HepG2 (cell line): ENCODE results near the gene CCDC178. TPM values are rescaled to one million over a fixed set of nuclear protein-coding genes. Genes with fewer than 3 reads are reported as not detected.

Experiments used
- ATAC-seq: fragments of 200-7000 bp; cut with Tn5 transposase; 3 replicates; pipeline ENCODE4 v1.9.1; 2020; ENCODE audit warnings: mild to moderate bottlenecking, moderate library complexity
- BruUV-seq: library from RNA; stranded (reverse); fragments of 400-500 nt; replicated peaks from 2 replicates; lab custom pipeline; 2021; lab: Mats Ljungman, UMichigan
- CTCF ChIA-PET: fragments of 300-600 bp; formaldehyde crosslinking; extraction: SDS; loops from one replicate; lab custom pipeline; 2021; ENCODE audit warnings: low total read pairs, inconsistent platforms, low intra/inter-chr PET ratio; lab: Yijun Ruan, JAX
- POLR2A ChIA-PET: fragments of 350-600 bp; sonication (Branson Sonifier 250); formaldehyde crosslinking; loops from one replicate; lab custom pipeline; 2020; ENCODE audit warnings: antibody characterized with exemption, inconsistent platforms; lab: Yijun Ruan, JAX
- DNase-seq: peaks from one replicate; pipeline ENCODE4 v3.0.0-alpha.2; 2015; ENCODE audit warnings: low spot score
- FAIRE-seq: peaks from 3 replicates; lab custom pipeline; 2011; peaks lifted over from hg19 to GRCh38; lab: Jason Lieb, UNC
- H2AFZ ChIP-seq: one replicate; pipeline ENCODE4 v1.6.1; 2011; ENCODE audit warnings: low read length, inconsistent platforms
- H3K27ac ChIP-seq: fragments of 300-600 bp; 3 replicates; pipeline ENCODE4 v1.8.0; 2011; ENCODE audit warnings: mixed run types, mild to moderate bottlenecking, mixed read lengths, low read length, inconsistent platforms; ENCODE audit not compliant: insufficient read depth; ENCODE audit errors: extremely low read length
- H3K27me3 ChIP-seq, 2 experiments: fragments of 200-600 bp in 1 of 2; 2 replicates in 1 of 2; 3 replicates in 1 of 2; pipeline versions ENCODE4 v1.6.0 to v1.8.0; 2011; ENCODE audit warnings: low read length in 2 of 2, mild to moderate bottlenecking in 2 of 2, moderate library complexity in 2 of 2, inconsistent platforms in 1 of 2; ENCODE audit not compliant: insufficient read depth in 2 of 2, control insufficient read depth in 1 of 2
- H3K36me3 ChIP-seq, 2 experiments: fragments of 200-600 bp in 1 of 2; replicated peaks in 1 of 2; 2 replicates in 1 of 2; 3 replicates in 1 of 2; pipeline versions ENCODE4 v1.5.1 to v1.8.0; 2011; ENCODE audit warnings: low read length in 2 of 2, inconsistent platforms in 1 of 2; ENCODE audit not compliant: insufficient read depth in 2 of 2, control insufficient read depth in 1 of 2
- H3K4me1 ChIP-seq: 2 replicates; pipeline ENCODE4 v1.5.1; 2012; ENCODE audit warnings: low read length, inconsistent platforms; ENCODE audit not compliant: insufficient read depth
- H3K4me2 ChIP-seq: 2 replicates; pipeline ENCODE4 v1.6.0; 2011; ENCODE audit warnings: low read depth, low read length, inconsistent platforms
- H3K4me3 ChIP-seq, 3 experiments: fragments of 200-600 bp in 1 of 3; sonication (generic), shearing (Covaris generic) in 1 of 3; replicated peaks in 1 of 3; 2 replicates each; pipeline ENCODE4 v1.5.1; 2011 to 2016; ENCODE audit warnings: low read length in 3 of 3, inconsistent platforms in 2 of 3, low read depth in 2 of 3, mild to moderate bottlenecking in 2 of 3, control low read depth in 1 of 3, mixed read lengths in 1 of 3; ENCODE audit not compliant: insufficient read depth in 1 of 3
- H3K79me2 ChIP-seq: one replicate; pipeline ENCODE4 v1.6.1; 2011; ENCODE audit warnings: low read length, inconsistent platforms; ENCODE audit not compliant: insufficient read depth
- H3K9ac ChIP-seq: 2 replicates; pipeline ENCODE4 v1.6.0; 2011; ENCODE audit warnings: mild to moderate bottlenecking, low read depth, low read length, inconsistent platforms; ENCODE audit not compliant: insufficient read depth
- H3K9me3 ChIP-seq: 2 replicates; pipeline ENCODE4 v1.5.1; 2012; ENCODE audit warnings: mild to moderate bottlenecking, low read length
- H4K20me1 ChIP-seq: 2 replicates; pipeline ENCODE4 v1.6.0; 2011; ENCODE audit warnings: inconsistent platforms, mild to moderate bottlenecking, low read length, moderate library complexity; ENCODE audit not compliant: insufficient read depth
- ATF7-NPFF ChIP-seq: sonication (generic); formaldehyde crosslinking; IDR thresholded peaks from 2 replicates; pipeline ENCODE4 v1.8.1; 2023; ENCODE audit warnings: mild to moderate bottlenecking, low read depth, missing genetic modification reagents, moderate library complexity
- GPBP1L1 ChIP-seq: sonication (generic); formaldehyde crosslinking; IDR thresholded peaks from 2 replicates; pipeline ENCODE4 v1.5.0; 2020; ENCODE audit warnings: mild to moderate bottlenecking, missing genetic modification reagents
- HNRNPH1 ChIP-seq: fragments of 200-400 bp; formaldehyde crosslinking; optimal IDR thresholded peaks from 2 replicates; pipeline ENCODE3; 2017; ENCODE audit warnings: mild to moderate bottlenecking, low read depth, low read length
- RARA ChIP-seq: IDR thresholded peaks from 2 replicates; pipeline ENCODE4 v1.6.1; 2016; ENCODE audit warnings: missing genetic modification reagents, missing compliant biosample characterization
- SNAPC2 ChIP-seq: sonication (generic); formaldehyde crosslinking; IDR thresholded peaks from 2 replicates; pipeline ENCODE4 v1.8.1; 2022; ENCODE audit warnings: mild to moderate bottlenecking, missing genetic modification reagents
- TFDP2 ChIP-seq: sonication (generic); formaldehyde crosslinking; IDR thresholded peaks from 2 replicates; pipeline ENCODE4 v1.4.0; 2020; ENCODE audit warnings: missing genetic modification reagents
- XBP1 ChIP-seq: sonication (generic); formaldehyde crosslinking; IDR thresholded peaks from 2 replicates; pipeline ENCODE4 v1.5.0; 2020; ENCODE audit warnings: missing genetic modification reagents
- ZKSCAN8 ChIP-seq: IDR thresholded peaks from 2 replicates; pipeline ENCODE4 v1.6.1; 2016; ENCODE audit warnings: borderline replicate concordance, missing genetic modification reagents, missing compliant biosample characterization
- WGBS: methylation state at CpG from one replicate; pipeline ENCODE4 v1.1.6; 2017; ENCODE audit warnings: low lambda C conversion rate; 5-methylcytosine and 5-hydroxymethylcytosine counted together
- in situ Hi-C: cut with HindIII; loops from 2 replicates; pipeline ENCODE4 v1.10.0; 2017; ENCODE audit warnings: low pct_unique_long_range_greater_than_20kb; ENCODE audit not compliant: extremely low pct_ligation_motif_present
- intact Hi-C: fragments of 100-400 bp; cut with micrococcal nuclease; formaldehyde crosslinking; loops from one replicate; pipeline ENCODE4 v1.10.0; 2022; ENCODE audit not compliant: unreplicated experiment
- polyA plus RNA-seq, 8 experiments: library from polyadenylated mRNA; depleted of rRNA in 3 of 8; stranded (reverse) in 7 of 8; unstranded in 1 of 8; fragments of >200 nt; fragmentation: Illumina TruSeq in 4 of 8; extraction: Trizol in 4 of 8; gene quantifications; 2 replicates each; pipeline versions ENCODE4 v1.2.1 to v1.2.3, GENCODE V29; 2011 to 2016; ENCODE audit warnings: low read depth in 4 of 8, missing spikeins in 1 of 8, mixed read lengths in 1 of 8; ENCODE audit not compliant: insufficient read depth in 1 of 8
- total RNA-seq, 5 experiments: library from RNA; depleted of rRNA; stranded (reverse); fragments of >200 nt; fragmentation: Illumina TruSeq; extraction: Trizol; gene quantifications; 2 replicates each; pipeline ENCODE4 v1.2.3, GENCODE V29; 2016; ENCODE audit warnings: low read depth in 1 of 5

Gene CCDC178
- total and polyA plus RNA-seq, 2 of the 13 experiments (the other 11 are each of a cell fraction or from before 2014, with no cell fraction given), result not detected

DNA sequence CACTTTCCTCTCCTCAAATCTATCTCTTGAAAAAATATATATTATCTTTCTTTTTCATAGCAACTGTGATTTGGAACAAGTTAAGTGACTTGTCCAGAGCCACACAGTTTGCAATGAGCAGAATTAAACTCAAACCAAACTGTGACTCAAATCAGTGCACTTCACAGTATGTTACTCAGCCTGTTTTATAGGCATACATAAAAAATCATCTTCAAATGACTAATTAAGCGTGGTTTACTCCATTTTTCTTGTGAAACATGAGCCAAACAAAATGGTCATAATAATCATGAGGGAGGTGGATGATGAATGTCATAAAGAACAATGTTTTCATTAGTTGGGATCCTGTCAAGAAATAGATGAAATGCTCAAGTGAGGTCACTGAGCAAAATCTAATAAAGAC lies 6.1 kb upstream of the CCDC178 start (continued):
- no peak for TF ChIP-seq GPBP1L1 (CRISPR knock-in tag)

GRCh38 chr18:33444709-33445108 lies 4.2 kb upstream of the CCDC178 start:
- Histone ChIP-seq H4K20me1 (no peaks in the 10 kb centered on the region), H3K27me3 (peaks cover 2 to 11% of the 10 kb centered on the region in 2 experiments; a peak in 4 of 5 replicates), H3K4me3 (no peak overlapping the region), H3K27ac (no peak overlapping the region)
- no peak for FAIRE-seq
- BruUV-seq, result no TSS peak
- POLR2A ChIA-PET, result no interaction called here
- no peak for DNase-seq
- in situ Hi-C loops, result no loop called here
- 0% methylated on average over 2 of the region's 2 CpGs for WGBS
- TF ChIP-seq TFDP2 (CRISPR knock-in tag), result no peak
- no peak for TF ChIP-seq ZKSCAN8
- TF ChIP-seq RARA (CRISPR knock-in tag), result no peak
- no peak for TF ChIP-seq HNRNPH1
- TF ChIP-seq SNAPC2, result no peak
- TF ChIP-seq XBP1 (CRISPR knock-in tag), result no peak
- TF ChIP-seq ATF7-NPFF (CRISPR knock-in tag), result no peak
- TF ChIP-seq, all 625 proteins: peak for 0
- Histone ChIP-seq H3K4me1 (no peaks in the 10 kb centered on the region), H2AFZ (no peak overlapping the region), H3K4me2 (no peak overlapping the region), H3K9ac (no peak overlapping the region), H3K36me3 (no peaks in the 10 kb centered on the region), H3K9me3 (no peaks in the 10 kb centered on the region), H3K79me2 (no peaks in the 10 kb centered on the region)
- CTCF ChIA-PET, result no interaction called here
- no peak for ATAC-seq
- intact Hi-C loops, result no loop called here
